Central memory CD4-positive, alpha-beta T cell (primary cell): ENCODE data around the gene PODXL.
A peak's percentile ranks its signal among the peaks of the same experiment; 100 is the strongest.

ENCODE experiments used
- DNase-seq: peaks from one replicate; pipeline ENCODE4 v3.0.0; 2022

Gene PODXL

DNA sequence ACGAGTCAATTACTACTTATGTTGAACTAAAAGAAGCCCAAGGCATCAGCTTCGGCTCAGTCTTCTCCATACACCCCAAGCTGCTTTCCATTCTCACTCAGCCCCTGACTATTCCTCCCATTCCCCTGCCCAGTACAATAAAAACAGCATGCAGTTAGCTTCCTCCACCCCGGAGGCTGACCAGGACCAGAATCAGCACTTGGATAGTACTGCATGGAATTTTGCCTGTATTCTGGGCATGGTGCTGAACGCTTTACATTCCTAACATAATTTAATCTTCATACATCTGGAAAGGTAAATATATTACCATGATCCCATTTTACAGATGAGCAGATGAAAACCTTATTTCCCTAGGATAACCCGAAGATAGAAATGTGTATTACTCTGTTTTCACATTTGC is 7.5 kb upstream of the PODXL start:
- no peak for DNase-seq

DNA sequence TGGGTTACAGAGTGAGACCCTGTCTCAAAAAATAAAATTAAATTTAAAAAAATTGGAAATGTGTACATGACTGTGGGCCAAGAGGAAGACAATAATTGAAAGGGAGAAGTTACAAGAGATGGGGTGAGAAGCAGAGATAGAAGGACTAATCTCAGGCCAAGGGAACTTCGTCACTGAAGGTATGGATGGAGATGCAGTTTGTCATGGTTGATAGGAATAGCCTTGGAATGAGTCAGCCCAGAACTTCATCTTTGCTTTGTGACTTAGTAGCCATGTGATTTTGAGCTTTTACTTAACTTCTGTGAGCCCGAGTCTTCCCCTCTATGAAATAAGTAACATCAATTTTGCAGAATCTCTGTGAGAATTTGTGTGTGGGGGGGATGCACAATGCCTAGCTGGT is 6.5 kb upstream of the PODXL start:
- no peak for DNase-seq

DNA sequence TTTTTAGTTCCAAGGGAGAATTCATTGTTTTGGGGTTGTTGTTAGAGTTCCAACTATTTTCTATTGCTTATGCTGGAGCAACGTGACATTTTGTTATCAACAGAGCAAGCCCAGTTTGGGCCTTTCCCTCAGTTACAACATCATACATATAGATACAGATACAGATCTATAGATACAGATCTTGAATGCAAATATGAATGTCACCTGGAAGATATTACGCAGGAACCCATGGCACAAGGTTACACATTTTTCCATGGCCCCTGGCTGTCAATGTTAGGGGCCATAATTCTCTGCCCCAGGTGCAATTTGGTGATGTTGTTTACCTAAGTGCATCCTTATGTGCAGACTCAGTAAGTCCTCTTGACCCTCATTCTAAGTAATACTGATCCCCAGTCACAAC is 3.6 kb upstream of the PODXL start:
- DNase-seq: no peak

DNA sequence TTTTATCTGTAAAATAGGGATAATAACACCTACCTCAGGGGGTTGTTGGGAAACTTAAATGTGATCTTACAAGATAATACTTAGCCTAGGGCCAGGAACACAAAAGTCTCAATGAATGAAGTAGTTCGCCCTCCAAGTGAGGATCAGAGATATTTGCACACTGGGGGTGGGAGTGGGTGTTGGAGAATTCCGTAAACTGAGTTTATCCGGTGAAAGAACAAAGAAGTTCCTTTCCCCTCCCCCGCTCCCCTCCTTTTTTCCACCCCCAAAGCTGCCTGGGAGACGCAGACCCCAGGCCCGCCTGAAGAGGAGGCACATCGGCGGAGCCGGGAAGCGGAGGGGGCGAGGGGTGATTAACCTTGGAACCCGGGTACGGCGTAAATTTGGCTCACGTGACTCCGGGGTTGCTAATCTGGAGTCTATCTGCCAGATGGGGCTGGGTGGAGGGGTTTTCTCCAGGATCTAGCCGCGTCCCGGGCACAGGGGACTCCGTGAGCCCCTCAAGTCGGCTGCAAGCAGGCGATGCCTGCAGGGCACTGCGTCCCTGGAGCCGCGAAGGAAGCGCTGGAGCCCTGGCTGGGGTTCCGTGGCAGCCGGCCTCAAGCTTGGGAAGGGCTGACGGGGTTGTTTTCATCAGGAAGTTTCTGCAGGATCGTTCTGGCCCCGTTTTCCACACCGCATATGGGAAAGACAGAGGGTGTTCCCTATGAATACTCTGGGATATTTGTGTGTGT is 1.4 kb upstream of the PODXL start:
- DNase-seq: no peak

DNA sequence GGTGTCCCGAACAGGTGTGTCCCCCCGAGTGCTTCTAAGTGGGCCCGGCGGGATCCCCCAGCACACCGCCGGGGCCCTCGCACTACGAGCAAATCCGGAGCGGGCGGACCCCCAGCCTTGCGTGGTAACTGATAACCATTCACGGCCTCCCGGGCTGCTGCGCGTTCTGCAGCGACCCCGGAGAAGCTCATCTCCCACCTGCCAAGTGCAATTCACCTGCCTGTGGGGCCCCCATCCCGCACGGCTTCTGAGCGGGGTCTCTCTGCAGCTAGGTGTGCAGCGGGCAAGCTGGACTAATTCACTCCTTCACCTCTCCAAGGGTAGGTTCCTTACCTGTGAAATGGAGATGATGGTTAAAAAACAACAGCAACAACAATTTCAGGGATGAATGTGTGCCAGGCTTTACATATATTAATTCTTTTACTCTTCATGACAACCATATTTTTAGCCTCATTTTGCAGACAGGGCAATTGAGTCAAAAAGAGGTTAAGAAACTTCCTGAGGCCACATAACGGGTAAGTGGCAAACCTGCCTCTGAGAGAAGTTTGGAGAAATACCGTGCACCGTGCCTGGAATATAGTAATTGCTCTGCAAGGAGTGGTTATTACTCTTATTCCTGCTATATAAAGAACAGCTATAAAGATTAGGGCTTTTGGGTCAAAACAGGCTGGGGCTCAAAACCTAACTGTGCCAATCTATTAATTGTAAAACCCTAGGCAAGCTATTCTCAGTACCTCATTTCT is 652 bp upstream of the PODXL start:
- no peak for DNase-seq

DNA sequence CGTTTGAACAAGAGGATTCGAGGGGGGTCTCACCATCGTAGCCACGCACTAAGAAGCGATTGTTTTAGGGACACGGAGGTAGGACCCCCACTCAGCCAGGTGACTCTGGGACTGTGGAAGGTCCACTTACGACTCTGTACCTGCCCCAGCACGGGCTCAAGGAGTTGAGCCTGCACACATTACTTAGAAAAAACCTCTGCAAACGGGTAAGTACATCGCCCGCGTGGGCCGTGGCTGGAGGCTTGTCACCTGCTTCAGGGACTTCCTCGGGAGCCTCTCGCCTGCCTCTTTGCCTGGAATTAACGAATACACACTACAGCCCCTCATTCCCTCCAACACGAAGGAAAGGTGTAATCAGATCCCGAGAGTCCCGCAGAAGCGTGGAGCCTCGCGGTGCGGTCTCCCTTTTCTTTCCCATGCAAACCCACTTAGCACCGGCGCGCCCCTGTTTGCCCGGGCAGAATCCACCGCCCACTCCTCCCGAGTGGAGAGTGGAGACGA is 826 bp downstream of the PODXL start:
- DNase-seq: no peak

DNA sequence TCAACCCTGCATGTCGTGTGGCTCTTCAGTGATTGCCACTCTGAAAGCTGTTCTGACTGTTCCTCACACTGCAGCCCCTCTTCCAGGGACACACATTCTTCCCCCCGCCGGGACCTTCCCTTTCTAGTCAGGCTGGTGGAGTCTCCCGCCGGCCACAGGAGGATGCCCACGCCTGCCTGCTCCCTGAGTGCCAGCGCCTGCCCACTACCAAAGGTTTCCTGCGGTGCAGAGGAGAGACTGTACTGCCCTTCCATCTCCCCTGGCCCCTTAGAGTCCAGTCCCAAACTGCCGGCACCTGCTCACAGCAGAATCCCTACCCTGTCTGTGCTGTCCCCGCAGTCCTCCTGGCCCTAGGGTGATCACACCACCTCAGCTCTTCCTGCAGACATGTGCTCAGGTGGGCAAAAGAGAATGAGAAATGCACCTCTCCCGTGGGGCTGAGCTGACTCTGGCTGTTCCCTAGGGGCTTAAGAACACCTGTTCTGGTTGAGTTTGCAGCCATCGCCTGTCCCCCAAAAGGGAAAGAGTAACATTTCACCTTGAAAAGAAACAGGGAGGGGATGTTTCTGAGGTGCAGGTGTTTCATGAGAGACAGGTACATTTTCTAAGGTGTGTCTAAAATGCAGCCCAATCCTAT is 1.4 kb downstream of the PODXL start:
- no peak for DNase-seq

DNA sequence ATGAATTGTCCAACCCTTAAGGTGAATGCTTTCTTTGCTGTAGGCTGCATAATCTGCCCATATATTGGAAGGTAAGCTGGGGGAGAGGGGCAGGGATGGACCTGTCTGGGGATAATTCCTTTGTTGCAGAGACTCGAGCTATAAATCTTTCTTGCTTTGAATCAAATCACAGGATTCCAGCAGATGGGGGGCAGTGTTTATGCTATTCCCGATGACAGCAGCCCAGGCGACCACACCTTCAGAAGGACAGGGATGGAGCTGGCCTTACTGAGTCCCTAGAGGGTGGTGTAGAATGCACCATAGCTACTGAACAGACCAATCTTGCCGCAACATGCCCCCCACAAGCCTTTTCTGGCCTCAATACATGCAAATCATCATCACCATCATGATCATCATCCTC is 2.5 kb downstream of the PODXL start:
- no peak for DNase-seq

DNA sequence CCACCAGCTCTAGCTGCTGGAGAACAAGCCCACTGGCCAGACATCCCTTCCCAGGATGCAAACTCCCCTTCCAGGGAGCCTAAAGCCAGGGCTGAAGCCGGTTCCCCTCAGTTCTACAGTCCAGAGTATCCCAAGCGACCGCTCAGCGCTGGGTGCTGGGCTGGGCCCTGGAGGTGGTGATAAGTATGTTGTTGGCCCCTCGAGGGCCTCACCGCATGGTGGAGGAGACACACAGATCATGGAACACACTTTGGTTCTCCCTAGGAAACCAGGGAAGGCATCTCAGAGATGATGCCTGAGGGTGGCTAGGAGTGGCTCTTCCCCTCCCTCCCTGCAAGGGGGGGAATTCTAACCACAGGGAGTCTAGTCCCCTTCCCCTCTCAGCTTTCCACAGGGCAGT is 4.4 kb downstream of the PODXL start:
- DNase-seq: no peak

DNA sequence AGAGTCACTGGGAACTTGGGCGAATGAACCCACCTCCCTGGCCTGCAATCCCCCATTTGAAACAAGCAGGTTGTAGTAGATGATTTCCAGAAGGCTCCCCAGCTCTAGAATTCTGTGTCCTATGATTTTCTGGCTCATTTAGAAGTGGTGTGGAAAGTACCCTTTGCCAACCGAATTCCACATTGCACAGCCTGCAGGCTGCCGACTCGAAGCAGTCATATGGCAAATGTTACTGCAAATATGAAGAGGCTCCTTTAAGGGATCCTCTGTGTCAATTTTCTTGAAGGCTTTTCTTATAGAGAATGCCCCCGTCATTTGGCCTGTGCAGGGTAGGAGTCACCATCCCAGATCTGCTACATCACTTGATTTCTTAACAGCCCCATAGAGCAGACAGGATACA is 5.6 kb downstream of the PODXL start:
- no peak for DNase-seq

DNA sequence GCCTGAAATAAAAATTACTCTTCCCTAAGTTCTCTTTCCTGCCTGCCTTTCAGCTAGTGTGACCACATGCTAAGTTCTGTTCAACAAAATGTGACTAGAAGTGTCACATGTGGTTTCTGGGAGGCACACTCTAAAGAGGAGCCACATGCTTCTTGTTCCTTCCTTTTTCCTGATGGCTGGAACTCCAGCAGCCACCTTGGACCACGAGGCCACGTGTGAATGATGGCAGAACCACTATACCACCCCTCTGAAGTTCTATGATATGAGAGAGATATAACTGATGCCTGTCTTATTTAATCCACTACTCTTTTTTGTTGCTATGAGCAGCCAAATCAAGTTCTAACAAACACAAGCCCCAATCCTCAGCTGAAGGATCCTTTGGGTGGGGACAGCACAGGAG is 8.1 kb downstream of the PODXL start:
- no peak for DNase-seq

DNA sequence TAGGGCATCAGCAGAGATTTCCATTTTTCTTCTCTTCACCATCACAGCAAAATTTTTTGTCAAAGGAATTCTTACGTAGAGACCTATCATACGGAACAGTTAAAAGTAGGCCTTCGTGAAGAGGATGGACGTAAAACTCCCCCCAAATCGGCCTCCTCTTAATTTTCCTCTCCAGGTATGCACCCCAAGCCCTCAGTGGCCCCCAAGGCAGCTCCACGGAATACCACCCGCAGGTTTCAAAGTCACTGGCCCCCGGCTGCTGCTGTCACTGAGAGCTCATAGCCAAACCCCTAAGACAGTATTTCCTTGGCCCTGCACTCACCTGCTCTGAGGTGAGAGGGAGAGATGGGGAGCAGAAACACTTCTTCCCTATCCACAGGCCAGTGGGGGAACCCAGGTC is 8.8 kb downstream of the PODXL start:
- no peak for DNase-seq

DNA sequence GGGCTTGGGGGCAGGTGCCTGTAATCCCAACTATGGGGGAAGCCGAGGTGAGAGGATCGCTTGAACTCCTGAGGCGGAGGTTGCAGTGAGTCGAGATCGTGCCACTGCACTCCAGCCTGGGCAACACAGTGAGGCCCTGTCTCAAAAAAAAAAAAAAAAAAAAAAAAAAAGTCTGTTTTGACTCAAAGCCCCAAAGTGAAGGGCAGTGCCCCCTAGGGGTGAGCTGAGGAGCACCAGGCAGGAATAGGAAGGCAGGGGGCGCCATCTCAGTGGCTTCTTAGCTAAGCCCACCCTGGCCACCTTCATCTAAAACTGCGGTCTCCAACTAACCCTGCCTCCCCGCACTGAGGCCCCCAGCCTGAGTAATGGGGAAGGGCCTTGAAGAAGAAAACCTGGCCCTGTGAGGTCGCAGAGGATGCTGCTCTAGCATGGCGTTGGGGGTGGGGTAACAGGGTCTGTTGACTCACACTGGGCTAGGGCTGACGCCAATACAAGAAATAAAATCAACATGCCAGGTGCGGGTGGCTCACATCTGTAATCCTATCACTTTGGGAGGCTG is 9.8 kb downstream of the PODXL start:
- DNase-seq: peak; percentile 32

DNA sequence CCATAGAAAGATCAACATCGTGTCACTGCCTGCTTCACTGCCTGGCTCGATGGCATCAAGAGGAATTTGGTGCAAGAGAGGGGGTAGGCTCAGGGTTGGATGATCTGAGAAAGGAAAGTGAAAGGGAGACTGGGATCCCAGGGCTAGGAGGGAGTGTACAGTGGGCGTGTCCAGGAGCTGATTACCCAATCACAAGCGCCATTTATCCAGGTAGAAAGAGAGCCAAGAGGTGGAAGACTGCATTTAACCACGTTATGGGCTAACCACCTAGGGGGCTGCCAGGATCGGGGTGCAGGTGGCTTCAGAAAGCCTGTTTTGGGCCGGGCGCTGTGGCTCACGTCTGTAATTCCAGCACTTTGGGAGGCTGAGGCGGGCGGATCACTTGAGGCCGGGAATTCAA is 10.3 kb downstream of the PODXL start:
- no peak for DNase-seq

DNA sequence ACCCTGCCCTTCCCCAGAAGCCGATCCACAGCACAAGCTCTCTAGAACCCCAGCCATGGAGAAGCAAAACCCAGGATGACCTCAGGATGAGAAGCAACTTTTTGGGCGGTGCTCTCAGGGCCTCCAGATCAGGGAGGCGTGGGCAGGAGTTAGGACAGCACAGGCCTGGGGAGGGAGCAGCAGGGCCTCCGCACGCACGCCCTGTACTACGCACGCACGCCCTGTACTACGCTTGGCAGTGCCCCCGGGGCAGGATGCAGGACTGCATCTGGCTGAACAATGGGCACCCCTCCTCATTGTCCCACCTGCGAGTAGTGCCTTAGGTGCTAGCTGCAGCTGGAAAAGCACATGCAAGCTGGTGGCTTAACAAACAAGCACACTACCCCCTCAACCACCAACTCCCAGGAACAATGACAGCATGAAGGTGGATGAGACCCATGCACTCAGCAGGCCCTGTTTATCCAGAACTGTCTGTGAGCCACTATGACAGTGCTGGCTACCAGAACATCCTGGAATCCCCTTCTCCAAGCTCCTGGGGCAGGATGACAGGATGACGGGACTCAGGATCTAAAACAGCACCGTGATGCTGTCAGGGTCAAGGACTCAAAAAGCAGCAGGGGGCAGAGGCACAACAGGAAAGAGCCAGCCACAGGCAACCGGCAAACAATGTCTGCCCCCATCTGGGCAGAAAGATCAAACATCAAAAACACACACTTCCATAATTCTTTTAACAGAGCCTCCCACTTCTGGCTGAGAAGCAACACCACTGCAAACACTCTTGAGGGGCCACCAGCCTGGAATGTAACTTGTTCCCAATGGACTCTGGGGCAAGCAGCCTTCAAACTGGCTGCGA is 11.8 kb downstream of the PODXL start:
- DNase-seq: no peak

DNA sequence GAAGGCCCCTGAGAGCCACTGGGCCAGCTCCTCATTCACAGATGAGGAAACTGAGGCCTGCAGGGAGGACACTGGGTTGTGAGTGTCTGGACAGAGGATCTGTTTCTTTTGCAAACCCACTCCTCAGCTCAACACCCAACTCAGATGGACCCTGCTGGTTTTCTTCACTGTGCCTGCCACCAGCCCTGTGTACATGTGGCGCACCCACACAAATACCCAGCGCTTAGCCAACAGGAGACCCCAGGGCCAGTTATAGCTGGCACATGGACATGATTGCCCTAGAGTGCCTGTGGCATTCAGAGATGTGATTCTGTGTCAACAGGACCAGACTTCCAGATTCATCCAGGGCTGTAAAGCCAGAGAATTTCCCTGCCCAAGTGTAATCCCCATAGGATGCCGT is 12.4 kb downstream of the PODXL start:
- DNase-seq: no peak

DNA sequence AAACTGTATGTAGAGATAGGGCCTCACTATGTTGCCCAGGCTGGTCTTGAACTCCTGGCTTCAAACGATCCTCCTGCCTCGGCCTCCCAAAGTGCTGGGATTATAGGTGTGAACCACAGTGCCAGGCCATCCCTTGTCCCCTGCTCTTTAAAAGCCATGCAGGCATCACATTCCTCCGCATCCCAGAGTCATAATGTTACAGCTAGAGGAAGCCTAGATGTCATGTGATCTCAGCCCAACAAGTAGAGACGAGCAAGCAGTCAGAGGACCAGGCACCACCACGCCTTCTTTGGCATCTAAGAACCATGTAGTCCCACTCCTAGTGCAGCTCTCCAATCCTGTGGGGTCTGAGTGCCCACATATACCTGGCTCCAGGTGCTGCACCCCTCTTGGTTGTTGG is 13.1 kb downstream of the PODXL start:
- no peak for DNase-seq

DNA sequence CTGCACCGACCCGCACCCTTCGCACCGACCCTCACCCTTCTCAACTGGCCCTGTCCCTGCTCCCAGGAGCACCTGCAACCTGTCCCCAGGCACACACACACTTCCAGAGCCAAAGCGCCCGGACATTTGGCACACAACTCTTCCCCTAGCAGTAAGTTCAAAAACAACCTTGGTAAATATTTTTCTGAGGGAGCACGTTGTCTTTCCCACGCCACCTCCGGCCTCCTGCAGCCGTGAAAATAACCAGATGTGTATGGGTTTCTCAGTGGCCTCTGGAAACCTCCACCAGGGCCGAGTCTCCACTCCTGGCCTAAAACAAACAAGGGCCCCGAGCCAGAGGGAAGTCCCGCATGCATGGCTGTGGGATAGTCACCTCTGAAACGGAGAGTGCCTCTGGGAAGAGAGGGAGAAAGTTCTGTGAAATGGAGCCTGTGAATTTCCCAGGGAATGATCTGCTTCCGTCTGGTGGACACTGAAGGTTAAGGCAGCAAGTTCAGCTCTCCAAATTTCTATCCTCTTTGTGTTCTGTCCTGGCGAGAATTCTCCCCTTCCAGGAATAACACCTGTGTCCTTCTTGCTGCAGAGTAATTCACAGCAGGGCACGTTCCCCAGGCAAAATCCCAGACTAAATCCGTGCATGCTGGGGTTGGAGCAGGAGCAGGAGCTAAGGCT is 15.8 kb downstream of the PODXL start:
- no peak for DNase-seq

DNA sequence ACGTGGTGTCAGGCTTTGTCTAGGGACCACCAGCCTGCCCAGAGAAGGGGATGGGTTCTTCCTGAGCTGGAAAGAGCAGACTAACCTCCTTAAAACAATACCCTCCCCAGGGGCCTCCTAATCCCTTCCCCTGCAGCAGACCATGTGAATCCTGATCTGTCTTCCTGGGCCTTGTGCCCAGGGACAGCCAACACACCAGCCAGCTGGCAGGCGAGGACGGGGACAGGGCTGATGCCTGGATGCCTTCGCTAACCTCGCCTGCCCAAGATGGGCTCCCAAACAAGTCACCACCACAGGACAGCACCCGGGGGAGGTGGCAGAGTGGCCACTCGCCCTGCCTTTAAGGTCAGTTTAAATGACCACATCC is 17.6 kb downstream of the PODXL start:
- no peak for DNase-seq

DNA sequence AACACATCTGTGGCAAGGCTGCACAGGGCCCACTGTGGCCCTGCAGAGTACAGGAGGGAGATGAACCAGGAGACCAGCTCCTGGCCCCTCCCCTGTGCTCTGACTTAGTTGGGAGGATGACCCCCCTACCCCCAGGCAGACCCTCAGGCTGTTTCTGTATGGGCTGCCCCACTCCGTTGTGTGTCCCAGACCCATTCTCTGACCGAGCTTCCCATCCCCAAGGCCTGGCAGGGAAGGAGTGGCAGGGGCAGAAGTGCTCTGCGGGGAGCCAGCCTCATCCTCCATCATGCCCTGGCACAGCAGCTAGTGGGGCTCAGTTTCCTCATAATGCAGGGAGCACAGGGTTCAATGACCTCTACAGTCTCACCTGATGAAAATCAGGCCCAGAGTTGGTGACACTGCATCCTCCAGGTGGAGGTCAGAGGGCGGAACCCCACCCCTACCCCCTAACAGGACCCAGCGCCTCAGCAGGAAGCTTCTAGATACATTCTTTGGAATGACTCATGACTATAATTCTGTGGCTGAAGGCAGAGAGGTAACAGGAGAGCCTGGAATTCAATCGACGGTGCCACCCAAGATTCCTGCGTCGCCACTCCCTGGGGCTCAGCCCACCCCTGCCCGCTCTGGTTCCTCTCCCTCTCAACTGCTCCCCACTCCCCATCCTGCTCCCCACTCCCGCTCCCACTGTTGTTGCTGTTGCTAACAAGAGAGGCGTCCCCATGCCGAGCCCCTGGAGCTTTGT is 18.2 kb downstream of the PODXL start:
- no peak for DNase-seq

DNA sequence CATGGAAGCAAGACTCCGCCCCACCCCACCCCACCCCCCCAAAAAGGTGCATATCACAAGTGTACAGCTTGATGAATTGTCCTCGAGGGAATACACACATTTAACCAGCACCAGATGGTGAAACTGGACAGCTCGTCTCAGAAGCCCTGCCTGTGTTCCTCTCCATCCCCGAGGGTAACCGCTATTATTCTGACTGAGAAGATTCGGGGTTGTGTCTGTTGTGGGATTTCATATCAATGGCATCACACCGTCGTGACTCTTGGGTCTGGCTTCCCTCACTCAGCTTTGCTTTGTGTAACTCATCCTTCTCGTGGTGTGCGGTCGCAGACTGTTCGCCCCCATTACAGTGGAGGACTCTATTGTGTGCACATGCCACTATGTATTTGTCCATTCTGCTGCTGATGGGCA is 18.9 kb downstream of the PODXL start:
- no peak for DNase-seq
